GM23248 (cell line): Measurements from ENCODE around the gene CEACAM18. TPM values are rescaled to one million over a fixed set of nuclear protein-coding genes. Genes with fewer than 3 reads are reported as not detected.

Experiments
- DNase-seq: peaks from one replicate; pipeline ENCODE4 v3.0.0-alpha.2; 2015
- H2AFZ ChIP-seq: fragments of 200-600 bp; sonication (generic); 2 replicates; pipeline ENCODE4 v1.6.1; 2016; ENCODE audit warnings: antibody characterized with exemption
- H3F3A ChIP-seq: fragments of 200-600 bp; sonication (generic); 2 replicates; pipeline ENCODE4 v1.6.1; 2016; ENCODE audit warnings: mild to moderate bottlenecking, antibody characterized with exemption, mixed run types; ENCODE audit not compliant: insufficient read depth
- H3K27ac ChIP-seq: fragments of 200-600 bp; sonication (generic); 2 replicates; pipeline ENCODE4 v1.5.1; 2016; ENCODE audit warnings: mild to moderate bottlenecking
- H3K27me3 ChIP-seq: fragments of 200-600 bp; sonication (generic); replicated peaks from 2 replicates; pipeline ENCODE4 v1.6.1; 2016; ENCODE audit warnings: mild to moderate bottlenecking; ENCODE audit not compliant: insufficient read depth
- H3K36me3 ChIP-seq: fragments of 200-600 bp; sonication (generic); 2 replicates; pipeline ENCODE4 v1.6.1; 2016; ENCODE audit warnings: low read depth, mild to moderate bottlenecking
- H3K4me1 ChIP-seq: fragments of 200-600 bp; sonication (generic); 2 replicates; pipeline ENCODE4 v1.6.1; 2016; ENCODE audit warnings: mild to moderate bottlenecking; ENCODE audit not compliant: insufficient read depth
- H3K4me2 ChIP-seq: fragments of 200-600 bp; sonication (generic); one replicate; pipeline ENCODE4 v1.6.1; 2016; ENCODE audit warnings: mild to moderate bottlenecking; ENCODE audit not compliant: unreplicated experiment
- H3K4me3 ChIP-seq: fragments of 200-600 bp; sonication (generic); 2 replicates; pipeline ENCODE4 v1.5.1; 2016; ENCODE audit warnings: mild to moderate bottlenecking
- H3K79me2 ChIP-seq: fragments of 200-600 bp; sonication (generic); 2 replicates; pipeline ENCODE4 v1.6.1; 2016; ENCODE audit warnings: mild to moderate bottlenecking; ENCODE audit not compliant: insufficient read depth
- H3K9ac ChIP-seq: fragments of 200-600 bp; sonication (generic); 2 replicates; pipeline ENCODE4 v1.6.1; 2016; ENCODE audit warnings: mild to moderate bottlenecking
- H3K9me2 ChIP-seq: fragments of 200-600 bp; sonication (generic); 2 replicates; pipeline ENCODE4 v1.6.1; 2016; ENCODE audit warnings: mixed run types, mild to moderate bottlenecking, moderate library complexity; ENCODE audit not compliant: insufficient read depth
- H3K9me3 ChIP-seq: fragments of 200-600 bp; sonication (generic); one replicate; pipeline ENCODE4 v1.6.1; 2017; ENCODE audit warnings: low read depth
- H4K20me1 ChIP-seq: fragments of 200-600 bp; sonication (generic); 2 replicates; pipeline ENCODE4 v1.6.0; 2016; ENCODE audit not compliant: insufficient read depth
- EZH2 ChIP-seq: fragments of 200-600 bp; sonication (generic); IDR thresholded peaks from 2 replicates; pipeline ENCODE4 v1.6.1; 2018; ENCODE audit warnings: antibody characterized with exemption, mild to moderate bottlenecking; ENCODE audit not compliant: insufficient read depth, poor library complexity, severe bottlenecking
- EZH2phosphoT487 ChIP-seq: fragments of 200-600 bp; sonication (generic); IDR thresholded peaks from 2 replicates; pipeline ENCODE4 v1.6.1; 2018; ENCODE audit warnings: antibody characterized with exemption, moderate library complexity, mild to moderate bottlenecking, low read depth; ENCODE audit not compliant: insufficient read depth
- WGBS, 2 experiments: methylation state at CpG; one replicate each; pipeline ENCODE4 v1.1.6; 2015 to 2017; ENCODE audit warnings: low lambda C conversion rate in 2 of 2, low coverage in 1 of 2; ENCODE audit errors: missing lambda C conversion rate in 2 of 2; 5-methylcytosine and 5-hydroxymethylcytosine counted together
- in situ Hi-C: fragments of 300-500 bp; cut with MboI; formaldehyde crosslinking; loops from 2 replicates; pipeline ENCODE4 v1.15.0; 2020
- polyA plus RNA-seq: library from polyadenylated mRNA; unstranded; fragments of >200 nt; fragmentation: Nextera tagmentation; extraction: Ambion mirVana; gene quantifications from 2 replicates; pipeline ENCODE4 v1.2.1, GENCODE V29; 2016
- total RNA-seq: library from RNA; depleted of rRNA; stranded (reverse); fragments of >200 nt; shearing (Covaris generic); gene quantifications from 2 replicates; pipeline ENCODE4 v1.2.3, GENCODE V29; 2014

Gene CEACAM18
- total and polyA plus RNA-seq, 2 experiments from 2014 or later, result not detected

- DNase-seq, result no peak
- H3K9me2 ChIP-seq, result no peaks in the 10 kb centered on the region
- H3K4me2 ChIP-seq, result no peak overlapping the region
- 0 out of 2 replicates have a peak, but pooled peaks cover 4% of the 10 kb centered on the region for H3K4me1 ChIP-seq
- in situ Hi-C loops, result loop anchor here (10.0 kb wide), 1 partner anchor 186 kb away; no protein-coding TSS in a partner anchor
- H3K9me3 ChIP-seq, result no peaks in the 10 kb centered on the region
- 29 to 32% methylated on average over 2 of the region's 2 CpGs for WGBS, 2 experiments
- no peak overlapping the region for H3K4me3 ChIP-seq
- H3K36me3 ChIP-seq, result no peaks in the 10 kb centered on the region
- H3K27ac ChIP-seq, result no peak overlapping the region
- no peak for TF ChIP-seq EZH2phosphoT487
- no peak for TF ChIP-seq EZH2
- H2AFZ ChIP-seq, result no peak overlapping the region
- H3K9ac ChIP-seq, result no peak overlapping the region
- no peaks in the 10 kb centered on the region for H3F3A ChIP-seq
- peaks cover 8% of the 10 kb centered on the region; the same call in 1 of the 2 replicates for H3K27me3 ChIP-seq
- no peaks in the 10 kb centered on the region for H4K20me1 ChIP-seq
- no peaks in the 10 kb centered on the region for H3K79me2 ChIP-seq
Measured at GRCh38 chr19:51468545-51468920, 9.8 kb upstream of the CEACAM18 start.

DNA sequence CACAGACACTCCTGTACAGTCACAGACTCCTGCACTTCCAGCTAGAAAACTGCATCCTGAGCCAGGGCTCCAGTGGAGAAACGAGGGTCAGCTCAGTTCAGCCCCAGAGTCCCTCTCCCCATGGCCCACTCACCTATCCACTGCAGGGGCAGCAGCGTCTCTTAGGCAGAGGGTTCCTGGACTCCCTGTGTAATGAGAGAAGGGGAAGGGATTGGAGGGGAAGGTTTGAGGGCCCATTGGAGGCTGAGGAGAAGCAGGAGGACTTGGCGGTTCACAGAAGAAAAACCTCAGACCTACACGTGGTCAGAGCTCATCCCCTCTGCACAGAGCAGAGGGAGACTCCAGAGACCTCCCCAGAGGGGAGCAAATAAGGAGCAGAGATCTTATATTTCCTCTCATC lies 9.2 kb upstream of the CEACAM18 start:
- H3K36me3 ChIP-seq, result no peaks in the 10 kb centered on the region
- in situ Hi-C loops, result loop anchor here (10.0 kb wide), 1 partner anchor 186 kb away; no protein-coding TSS in a partner anchor

DNA sequence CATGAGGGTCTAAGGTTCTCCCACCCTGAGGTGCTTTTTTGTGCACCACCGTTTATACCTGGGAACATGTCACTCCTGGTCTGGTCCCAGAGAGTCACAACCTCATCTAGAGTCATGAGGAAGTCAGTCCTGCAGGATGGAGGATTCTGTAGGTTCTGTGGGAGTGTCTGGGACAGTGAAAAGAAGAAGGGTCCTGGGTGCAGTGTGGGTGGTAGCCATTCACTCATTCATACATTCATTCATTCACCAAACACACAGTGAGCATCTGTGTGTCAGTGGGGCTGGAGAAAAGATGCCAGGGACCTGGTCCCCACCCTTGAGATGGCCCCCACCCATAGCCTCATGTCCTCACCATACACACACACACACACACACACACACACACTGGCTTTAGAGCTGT lies 8.7 kb upstream of the CEACAM18 start:
- no peak overlapping the region for H3K9ac ChIP-seq
- WGBS, 2 experiments, result 0 to 13% methylated on average over 1 of the region's 1 CpG
- H3F3A ChIP-seq, result no peaks in the 10 kb centered on the region
- no peak overlapping the region for H3K4me2 ChIP-seq
- H4K20me1 ChIP-seq, result no peaks in the 10 kb centered on the region
- no peaks in the 10 kb centered on the region for H3K36me3 ChIP-seq
- H3K9me3 ChIP-seq, result no peaks in the 10 kb centered on the region
- no peaks in the 10 kb centered on the region for H3K9me2 ChIP-seq
- no peak overlapping the region for H3K4me3 ChIP-seq
- H3K79me2 ChIP-seq, result no peaks in the 10 kb centered on the region
- peaks cover 8% of the 10 kb centered on the region; the same call in 1 of the 2 replicates for H3K27me3 ChIP-seq
- no peak for TF ChIP-seq EZH2phosphoT487
- TF ChIP-seq EZH2, result no peak
- H2AFZ ChIP-seq, result no peak overlapping the region
- no peak overlapping the region for H3K27ac ChIP-seq
- DNase-seq, result no peak
- in situ Hi-C loops, result loop anchor here (10.0 kb wide), 1 partner anchor 185 kb away; no protein-coding TSS in a partner anchor
- H3K4me1 ChIP-seq, result 0 out of 2 replicates have a peak, but pooled peaks cover 4% of the 10 kb centered on the region

More for the DNA sequence above, 9.2 kb upstream of the CEACAM18 start:
- H4K20me1 ChIP-seq, result no peaks in the 10 kb centered on the region
- H3K4me3 ChIP-seq, result no peak overlapping the region
- H3K27me3 ChIP-seq, result peaks cover 8% of the 10 kb centered on the region; the same call in 1 of the 2 replicates
- H3K4me2 ChIP-seq, result no peak overlapping the region
- H3K9me2 ChIP-seq, result no peaks in the 10 kb centered on the region
- H3F3A ChIP-seq, result no peaks in the 10 kb centered on the region
- 0 out of 2 replicates have a peak, but pooled peaks cover 4% of the 10 kb centered on the region for H3K4me1 ChIP-seq
- H3K27ac ChIP-seq, result no peak overlapping the region
- H3K9me3 ChIP-seq, result no peaks in the 10 kb centered on the region
- no peaks in the 10 kb centered on the region for H3K79me2 ChIP-seq
- DNase-seq, result no peak
- TF ChIP-seq EZH2 (no peak), EZH2phosphoT487 (no peak)
- no peak overlapping the region for H3K9ac ChIP-seq
- 14 to 19% methylated on average over 4 of the region's 4 CpGs for WGBS, 2 experiments
- H2AFZ ChIP-seq, result no peak overlapping the region

DNA sequence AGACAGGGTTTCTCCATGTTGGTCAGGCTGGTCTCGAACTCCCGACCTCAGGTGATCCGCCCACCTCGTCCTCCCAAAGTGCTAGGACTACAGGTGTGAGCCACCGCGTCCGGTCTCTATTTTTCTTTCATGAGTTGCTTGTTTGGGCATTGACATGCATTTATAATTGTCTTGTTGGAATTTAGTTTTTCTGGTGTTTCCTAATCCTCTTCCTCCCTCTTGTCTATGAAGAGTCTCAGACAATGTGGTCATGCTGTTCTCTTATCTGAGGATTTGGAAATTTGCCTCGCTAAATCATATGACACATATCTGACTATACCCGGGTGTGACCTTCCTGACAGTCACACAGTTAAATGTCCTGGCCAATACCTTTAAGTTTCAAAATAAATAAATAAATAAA lies 7.4 kb upstream of the CEACAM18 start:
- Histone ChIP-seq H3K27ac (no peak overlapping the region), H3K9me2 (no peaks in the 10 kb centered on the region), H3K9me3 (no peaks in the 10 kb centered on the region), H3K27me3 (peaks cover 8% of the 10 kb centered on the region; the same call in 1 of the 2 replicates), H2AFZ (no peak overlapping the region), H3K4me2 (no peak overlapping the region), H3F3A (no peaks in the 10 kb centered on the region), H3K9ac (no peak overlapping the region), H3K79me2 (no peaks in the 10 kb centered on the region), H3K4me3 (no peak overlapping the region), H4K20me1 (no peaks in the 10 kb centered on the region), H3K4me1 (0 out of 2 replicates have a peak, but pooled peaks cover 4% of the 10 kb centered on the region), H3K36me3 (no peaks in the 10 kb centered on the region)
- 58 to 63% methylated on average over 9 of the region's 9 CpGs for WGBS, 2 experiments
- peak; percentile 14 for DNase-seq
- TF ChIP-seq EZH2 (no peak), EZH2phosphoT487 (no peak)
- in situ Hi-C loops, result no loop called here

GRCh38 chr19:51471527-51471926 lies 6.8 kb upstream of the CEACAM18 start:
- Histone ChIP-seq H3K4me3 (no peak overlapping the region), H3K4me2 (no peak overlapping the region), H3K79me2 (no peaks in the 10 kb centered on the region), H3K9me3 (no peaks in the 10 kb centered on the region), H2AFZ (no peak overlapping the region), H3K9ac (no peak overlapping the region), H3K9me2 (no peaks in the 10 kb centered on the region), H3K36me3 (no peaks in the 10 kb centered on the region), H3F3A (no peaks in the 10 kb centered on the region), H3K27ac (no peak overlapping the region), H3K27me3 (peaks cover 7% of the 10 kb centered on the region; the same call in 1 of the 2 replicates), H3K4me1 (0 out of 2 replicates have a peak, but pooled peaks cover 4% of the 10 kb centered on the region), H4K20me1 (no peaks in the 10 kb centered on the region)
- in situ Hi-C loops, result no loop called here
- 78 to 83% methylated on average over 1 of the region's 1 CpG for WGBS, 2 experiments
- TF ChIP-seq EZH2, result no peak
- no peak for TF ChIP-seq EZH2phosphoT487
- no peak for DNase-seq
